NCI-H510A (cell line): ENCODE measurements around the gene KLHL20.
A peak's percentile ranks its signal among the peaks of the same experiment; 100 is the strongest.
"Not testable (repeated sequence)": the region's sequence is repeated elsewhere in the genome, so short reads cannot be mapped to it uniquely, and the experiment has no call there.

ENCODE experiments used
- DNase-seq: peaks from one replicate; lab custom pipeline; 2025; lab: John Stamatoyannopoulos, UW

The KLHL20 gene

DNA sequence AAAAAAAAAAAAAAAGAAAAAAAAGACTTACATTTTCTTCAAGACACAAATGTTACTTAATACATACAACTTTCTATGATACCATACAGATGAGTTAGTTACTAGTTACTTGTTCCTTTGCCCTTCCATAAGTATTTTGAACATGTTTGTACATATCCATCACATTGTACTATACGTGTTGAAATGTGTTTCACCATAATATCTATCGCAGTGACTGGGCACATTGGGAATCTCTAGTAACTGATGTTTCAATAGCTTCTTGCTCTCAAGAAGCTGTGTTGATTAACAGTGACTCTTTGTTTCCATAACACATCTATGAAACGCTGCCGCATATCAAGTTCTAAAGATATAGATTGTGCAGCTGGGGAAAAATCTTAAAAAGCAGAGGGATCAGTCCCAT, 42.9 kb downstream of the KLHL20 start:
- DNase-seq: no peak

DNA sequence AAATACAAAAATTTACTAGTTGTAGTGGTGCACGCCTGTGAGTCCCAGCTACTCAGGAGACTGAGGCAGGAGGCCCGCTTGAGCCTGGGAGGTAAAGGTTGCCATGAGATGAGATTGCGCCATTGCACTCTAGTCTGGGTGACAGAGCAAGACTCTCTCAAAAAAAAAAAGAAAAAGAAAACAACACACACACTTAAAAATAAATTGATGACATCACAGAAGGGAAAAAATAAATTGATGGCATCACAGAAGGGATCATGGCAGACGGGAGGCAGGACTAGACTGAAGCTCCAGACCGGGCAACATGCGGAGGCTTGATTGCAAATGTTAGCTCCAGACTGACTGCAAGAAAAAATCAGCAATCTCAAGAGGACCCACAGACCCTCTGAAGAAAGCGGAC, 43.3 kb downstream of the KLHL20 start:
- DNase-seq: no peak

DNA sequence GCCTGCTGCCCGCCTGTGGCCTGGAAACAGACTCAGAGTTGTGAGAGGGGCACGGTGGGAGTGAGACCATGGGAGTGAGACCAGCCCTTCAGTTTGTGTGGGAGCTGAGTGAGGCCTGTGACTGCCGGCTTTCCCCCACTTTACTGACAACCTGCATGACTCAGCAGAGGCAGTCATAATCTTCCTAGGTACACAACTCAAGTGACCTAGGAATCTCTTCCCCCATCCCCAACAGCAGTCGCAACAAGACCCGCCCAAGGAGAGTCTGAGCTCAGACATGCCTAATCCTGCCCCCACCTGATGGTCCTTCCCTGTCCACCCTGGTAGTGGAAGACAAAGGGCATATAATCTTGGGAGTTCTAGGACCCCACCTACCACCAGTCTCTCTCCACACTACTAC, 44.2 kb downstream of the KLHL20 start:
- DNase-seq: no peak

DNA sequence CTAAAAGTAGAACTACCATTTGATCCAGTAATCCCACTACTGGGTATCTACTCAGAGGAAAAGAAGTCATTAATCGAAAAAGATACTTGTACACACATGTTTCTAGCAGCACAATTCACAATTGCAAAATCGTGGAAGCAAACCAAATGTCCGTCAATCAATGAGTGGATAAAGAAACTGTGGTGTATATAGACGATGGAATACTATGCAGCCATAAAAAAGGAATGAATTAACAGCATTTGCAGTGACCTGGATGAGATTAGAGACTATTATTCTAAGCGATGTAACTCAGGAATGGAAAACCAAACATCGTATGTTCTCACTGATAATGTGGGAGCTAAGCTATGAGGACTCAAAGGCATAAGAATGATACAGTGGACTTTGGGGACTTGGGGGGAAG, 49.5 kb downstream of the KLHL20 start:
- not testable (repeated sequence) for DNase-seq

DNA sequence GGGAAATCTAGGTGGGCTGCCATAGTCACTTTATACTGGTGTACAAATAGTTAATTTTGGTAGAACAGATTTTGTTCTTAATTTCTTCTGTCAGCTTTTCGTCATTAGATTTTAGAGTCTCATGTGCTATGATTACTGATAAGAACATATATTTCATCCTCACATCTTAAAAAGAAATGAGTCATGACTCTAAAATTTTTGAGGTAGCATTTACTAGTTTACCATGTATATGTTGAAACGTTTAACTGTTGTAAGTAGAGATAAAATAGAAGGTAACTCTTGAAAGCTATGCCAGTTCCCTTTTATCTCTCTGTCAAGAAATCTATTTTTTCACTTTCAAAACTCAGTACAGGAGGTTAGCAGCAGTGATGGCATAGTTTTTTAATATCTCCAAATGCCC, 53.4 kb downstream of the KLHL20 start:
- DNase-seq: no peak

DNA sequence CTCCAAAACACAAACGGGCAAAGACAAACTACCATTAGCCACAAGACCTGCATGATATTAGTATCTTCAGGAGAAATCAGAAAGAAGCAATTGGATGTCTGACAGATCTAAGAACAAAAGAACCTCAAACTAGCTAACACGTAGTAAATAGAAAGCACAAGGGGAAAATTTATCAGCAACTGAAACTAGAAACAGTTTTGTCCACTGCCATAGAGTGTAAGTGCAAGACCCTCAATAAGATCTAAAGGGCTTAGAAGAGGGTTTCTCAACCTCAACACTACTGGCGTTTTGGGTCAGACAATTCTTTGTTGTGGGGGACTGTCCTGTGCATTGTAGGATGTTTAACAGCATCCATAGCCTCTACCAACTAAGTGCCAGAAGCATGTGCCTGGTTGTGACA, 54.0 kb downstream of the KLHL20 start:
- no peak for DNase-seq

DNA sequence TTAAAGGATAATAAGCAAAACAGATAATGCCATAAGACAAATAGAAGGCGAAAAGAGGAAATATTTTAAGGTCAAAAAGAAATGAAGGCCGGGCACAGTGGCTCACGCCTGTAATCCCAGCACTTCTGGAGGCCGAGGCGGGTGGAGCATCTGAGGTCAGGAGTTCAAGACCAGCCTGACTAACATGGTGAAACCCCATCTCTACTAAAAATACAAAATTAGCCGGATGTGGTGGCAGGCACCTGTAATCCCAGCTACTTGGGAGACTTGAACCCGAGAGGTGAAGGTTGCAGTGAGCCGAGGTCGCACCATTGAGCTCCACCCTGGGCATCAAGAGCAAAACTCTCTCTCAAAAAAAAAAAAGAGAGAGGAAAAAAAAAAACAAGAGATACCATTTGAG, 55.5 kb downstream of the KLHL20 start:
- not testable (repeated sequence) for DNase-seq

DNA sequence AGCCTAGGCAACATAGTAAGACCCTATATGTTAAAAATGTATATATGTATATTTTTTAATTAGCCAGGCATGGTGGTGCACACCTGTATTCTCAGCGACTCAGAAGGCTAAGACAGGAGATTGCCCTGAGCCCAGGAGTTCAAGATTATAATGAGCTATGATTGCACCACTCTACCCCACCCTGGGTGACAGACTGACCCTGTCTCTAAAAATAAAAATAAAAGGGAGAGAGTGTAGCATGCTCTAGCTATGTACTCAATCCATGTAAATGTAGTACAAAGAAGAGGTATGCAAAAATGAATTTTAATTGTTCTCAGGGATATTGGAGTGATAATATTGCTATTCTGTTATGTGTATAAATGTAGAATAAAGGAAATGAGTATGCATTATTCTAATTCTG, 56.8 kb downstream of the KLHL20 start:
- DNase-seq: no peak

DNA sequence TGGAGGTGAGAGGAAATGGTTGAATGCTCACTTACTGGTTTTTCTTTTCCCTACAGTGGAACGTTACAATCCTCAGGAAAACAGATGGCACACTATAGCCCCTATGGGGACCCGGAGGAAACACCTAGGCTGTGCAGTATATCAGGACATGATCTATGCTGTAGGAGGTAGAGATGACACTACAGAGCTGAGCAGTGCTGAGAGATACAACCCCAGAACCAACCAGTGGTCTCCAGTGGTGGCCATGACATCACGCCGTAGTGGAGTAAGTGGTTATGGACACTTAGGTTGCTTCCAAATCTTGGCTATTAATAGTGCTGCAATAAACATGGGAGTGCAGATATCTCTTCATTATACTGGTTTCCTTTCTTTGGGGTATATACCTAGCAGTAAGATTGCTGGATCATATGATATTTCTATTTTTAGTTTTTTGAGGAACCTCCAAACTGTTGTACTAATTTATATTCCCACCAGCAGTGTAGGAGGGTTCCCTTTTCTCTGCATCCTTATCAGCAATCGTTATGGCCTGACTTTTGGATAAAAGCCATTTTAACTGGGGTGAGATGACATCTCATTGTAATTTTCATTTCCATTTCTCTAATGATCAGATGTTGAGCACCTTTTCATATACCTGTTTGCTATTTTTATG, 60.9 kb downstream of the KLHL20 start:
- DNase-seq: no peak

DNA sequence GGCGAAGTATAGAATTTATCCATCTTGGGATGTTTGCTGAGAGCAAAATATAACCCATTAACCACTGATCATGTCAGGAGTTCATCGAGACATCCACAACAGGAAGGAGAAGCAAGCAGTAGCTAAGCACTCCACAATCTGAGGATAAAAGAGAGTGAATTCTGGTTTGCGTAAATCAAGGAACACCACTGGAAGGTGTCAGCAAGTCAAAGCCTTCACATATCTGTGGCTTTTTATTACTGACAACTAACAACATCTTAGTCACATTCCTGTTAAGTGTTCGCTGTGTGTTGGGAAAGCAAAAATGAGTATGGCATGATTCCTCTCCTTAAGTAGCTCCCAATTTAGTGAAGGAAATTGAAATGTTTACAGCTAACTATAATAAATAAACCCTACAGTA, 65.2 kb downstream of the KLHL20 start:
- no peak for DNase-seq

DNA sequence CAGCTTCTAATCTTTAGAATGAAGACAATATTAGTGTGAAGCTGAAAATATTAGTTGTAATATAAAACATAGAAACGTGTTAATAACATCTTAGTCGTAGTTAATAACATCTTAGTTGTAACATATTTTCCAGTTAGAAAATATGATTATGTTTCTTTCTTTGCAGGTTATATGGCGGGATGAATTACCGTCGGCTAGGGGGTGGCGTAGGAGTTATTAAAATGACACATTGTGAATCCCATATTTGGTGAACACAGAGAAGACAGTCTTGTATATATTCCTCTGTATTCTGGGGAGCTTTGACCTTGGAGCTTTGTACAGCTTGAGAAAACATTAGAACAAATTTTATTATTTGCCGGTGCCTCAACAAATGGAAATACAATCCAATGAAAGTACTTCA, 70.2 kb downstream of the KLHL20 start:
- no peak for DNase-seq

DNA sequence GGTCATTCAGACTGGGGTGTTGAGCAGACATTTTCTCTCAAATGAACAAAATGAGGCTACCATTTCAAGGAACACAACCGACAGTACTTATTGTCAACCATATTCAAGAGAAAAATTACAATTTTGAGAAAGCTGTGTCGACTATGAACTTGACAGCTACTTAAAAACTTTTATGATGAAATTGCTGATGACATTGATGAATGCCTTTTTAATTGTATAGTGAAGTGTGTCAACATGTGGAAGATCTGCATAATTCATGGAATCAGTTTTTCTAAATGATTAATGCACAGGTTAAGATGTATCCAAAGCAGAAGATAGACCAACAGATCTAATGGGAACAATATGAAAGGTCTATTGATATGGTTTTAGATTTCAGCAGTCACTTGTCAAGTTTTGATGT, 75.1 kb downstream of the KLHL20 start:
- DNase-seq: no peak

DNA sequence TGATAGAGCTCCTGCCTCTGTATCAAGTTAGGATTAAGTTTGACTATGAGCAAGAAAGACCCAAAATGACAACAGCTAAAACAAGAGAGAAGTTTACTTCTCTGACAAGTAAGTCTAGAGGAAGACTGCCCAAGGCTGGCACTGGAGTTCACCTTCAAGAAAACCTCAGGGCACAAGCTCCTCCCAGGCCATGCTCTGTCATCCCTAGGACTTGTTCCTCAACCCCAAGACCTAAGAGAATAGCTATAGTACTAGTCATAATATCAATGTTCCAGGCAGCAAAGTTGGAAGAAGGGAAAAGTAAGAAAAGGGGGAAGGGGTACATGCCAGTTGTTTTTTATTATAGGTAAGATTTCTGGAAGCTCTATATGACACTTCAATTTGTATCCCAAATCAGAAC, 83.3 kb downstream of the KLHL20 start:
- no peak for DNase-seq

DNA sequence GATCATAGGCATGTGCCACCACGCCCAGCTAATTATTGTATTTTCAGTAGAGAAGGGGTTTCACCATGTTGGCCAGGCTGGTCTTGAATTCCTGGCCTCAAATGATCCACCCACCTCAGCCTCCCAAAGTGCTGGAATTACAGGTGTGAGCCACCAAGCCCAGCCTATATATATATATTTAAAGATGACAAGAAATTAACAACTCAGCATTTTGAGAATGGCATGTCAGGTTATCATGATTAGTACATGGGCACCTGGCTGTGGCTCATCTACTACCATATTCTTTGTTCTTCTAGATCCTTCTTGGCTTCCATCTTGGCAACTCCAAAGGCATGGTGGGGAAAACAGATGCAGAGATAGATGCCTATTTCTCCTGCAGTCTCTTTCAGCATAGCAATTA, 85.2 kb downstream of the KLHL20 start:
- DNase-seq: not testable (repeated sequence)

DNA sequence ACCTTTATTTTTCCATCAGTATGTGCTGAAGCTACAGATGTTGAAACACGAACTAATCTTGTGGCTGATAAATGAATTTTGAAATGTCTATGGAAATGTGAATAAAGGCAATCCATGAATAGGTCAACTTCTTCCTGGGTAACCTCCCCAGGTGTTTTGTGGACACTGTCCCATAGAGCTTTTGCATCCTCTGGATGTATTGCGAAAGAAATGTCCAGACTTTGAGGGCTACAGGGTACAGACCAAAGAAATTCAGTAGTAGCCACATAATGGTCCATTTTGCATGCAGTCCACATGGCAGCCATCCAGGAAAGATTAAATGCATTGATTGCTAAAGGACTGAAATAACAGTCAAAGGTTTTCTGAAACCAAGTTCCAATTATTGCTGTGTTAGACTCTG, 88.2 kb downstream of the KLHL20 start:
- DNase-seq: no peak

DNA sequence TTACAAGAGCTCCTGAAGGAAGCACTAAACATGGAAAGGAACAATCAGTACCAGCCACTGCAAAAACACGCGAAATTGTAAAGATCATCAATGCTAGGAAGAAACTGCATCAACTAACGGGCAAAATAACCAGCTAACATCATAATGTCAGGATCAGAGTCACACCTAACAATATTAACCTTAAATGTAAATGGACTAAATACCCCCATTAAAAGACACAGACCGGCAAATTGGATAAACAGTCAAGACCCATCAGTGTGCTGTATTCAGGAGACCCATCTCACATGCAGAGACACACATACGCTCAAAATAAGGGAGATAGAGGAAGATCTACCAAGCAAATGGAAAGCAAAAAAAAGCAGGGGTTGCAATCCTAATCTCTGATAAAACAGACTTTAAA, 98.9 kb downstream of the KLHL20 start:
- DNase-seq: not testable (repeated sequence)

DNA sequence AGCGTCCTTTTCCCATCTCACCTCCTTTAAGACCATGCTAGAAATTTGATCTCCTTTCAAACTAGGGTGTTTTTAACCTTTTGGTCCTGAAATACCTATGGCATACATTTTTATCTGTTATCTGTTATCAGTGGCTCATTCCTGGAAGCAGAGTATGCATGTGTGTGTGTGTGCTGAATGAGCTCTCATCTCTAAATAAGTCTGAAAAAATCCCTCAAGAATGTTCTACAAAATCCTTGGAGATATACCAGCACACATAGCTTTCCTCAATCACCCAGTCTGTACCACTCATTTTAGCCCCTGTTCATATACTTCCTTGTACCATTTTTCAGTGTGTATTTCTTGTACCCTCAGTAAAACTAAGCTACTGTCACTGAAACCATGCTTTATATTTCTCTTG, 103.7 kb downstream of the KLHL20 start:
- no peak for DNase-seq

DNA sequence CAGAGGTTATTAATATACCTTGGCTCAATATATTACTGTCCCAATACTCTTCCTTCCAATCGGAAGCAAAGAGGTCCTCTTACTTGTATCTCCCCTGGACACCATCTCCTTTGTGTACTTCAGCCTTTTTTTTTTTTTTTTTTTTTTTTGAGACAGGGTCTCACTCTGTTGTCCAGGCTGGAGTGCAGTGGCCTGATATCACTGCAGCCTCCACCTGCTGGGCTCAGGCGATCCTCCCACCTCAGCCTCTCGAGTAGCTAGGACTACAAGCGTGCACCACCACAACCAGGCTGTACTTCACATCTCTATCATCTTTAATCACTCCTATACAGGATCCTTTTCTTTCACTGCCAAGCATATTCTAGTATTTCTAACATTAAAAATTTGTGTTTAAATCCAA, 106.9 kb downstream of the KLHL20 start:
- no peak for DNase-seq

DNA sequence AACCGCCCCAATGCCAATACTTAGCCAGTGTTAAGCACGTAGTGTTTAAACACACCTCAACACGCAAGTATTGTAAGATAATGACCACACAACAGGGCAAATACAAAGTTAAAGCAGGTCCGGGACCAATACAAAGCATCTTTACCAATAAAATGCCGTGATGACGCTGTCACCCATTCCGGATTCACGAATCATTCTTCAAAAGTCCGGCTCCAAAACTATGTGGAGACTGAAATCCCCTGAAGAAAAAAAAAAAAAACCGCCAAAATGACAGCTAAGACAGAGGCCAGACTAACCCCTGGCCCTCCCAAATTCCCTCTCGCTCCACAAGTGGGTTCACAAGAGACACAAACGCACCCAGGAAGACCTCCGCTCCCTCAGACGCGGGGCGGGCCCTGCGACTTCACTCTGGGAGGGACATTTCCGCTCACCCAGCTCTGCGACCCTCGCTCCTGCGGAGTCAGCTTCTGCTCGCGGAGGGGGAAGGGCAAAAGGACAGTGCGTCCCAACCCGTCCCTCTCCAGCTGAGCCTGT, 109.1 kb downstream of the KLHL20 start:
- DNase-seq: no peak

DNA sequence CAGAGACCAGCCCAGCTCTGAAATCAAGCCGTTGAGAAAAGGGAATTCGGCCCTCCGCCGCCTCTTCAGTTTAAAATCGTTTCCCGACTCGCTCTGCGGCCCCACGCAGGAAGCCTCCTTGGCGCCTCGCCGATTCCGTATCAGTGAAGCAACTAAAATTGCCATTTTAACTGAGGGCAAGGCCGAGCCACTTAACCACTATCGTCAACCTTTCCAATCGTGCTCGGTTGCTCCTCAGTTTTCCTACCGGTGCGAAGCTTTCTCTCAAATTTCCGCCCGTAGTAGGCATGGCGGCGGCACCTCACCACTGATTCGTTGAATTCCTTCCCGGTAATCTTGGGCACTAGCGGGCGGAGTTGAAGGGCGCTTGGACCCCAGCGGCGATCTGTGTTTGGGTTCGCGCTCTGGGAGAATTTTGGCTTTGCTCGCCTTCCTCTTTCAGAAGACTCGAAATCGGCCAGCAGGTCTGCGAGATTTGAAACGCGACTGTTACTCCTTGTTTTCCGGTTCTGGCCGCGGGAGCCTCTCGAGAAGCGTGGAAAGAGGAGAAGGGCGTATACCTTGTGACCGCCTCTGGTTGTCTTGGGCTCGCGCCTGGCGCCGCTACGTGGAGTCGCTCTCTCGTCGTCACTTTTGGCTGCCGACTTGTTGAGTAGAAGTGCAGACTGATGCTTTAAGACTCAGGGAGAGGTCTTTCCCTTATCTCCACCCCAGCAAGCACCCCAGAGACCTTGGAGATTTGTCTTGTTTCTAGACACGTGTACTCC, 109.7 kb downstream of the KLHL20 start, which contains the start of the genes CENPL and DARS2:
TSS of gene CENPL (minus strand) at position 569 of the 767 bp plus-strand sequence. CDS start 13,584 bp downstream, outside the sequence.
TSS of gene DARS2 (plus strand) at position 359 of the 767 bp plus-strand sequence. CDS start 557 bp downstream, outside the sequence.
- DNase-seq: peak; percentile 97

DNA sequence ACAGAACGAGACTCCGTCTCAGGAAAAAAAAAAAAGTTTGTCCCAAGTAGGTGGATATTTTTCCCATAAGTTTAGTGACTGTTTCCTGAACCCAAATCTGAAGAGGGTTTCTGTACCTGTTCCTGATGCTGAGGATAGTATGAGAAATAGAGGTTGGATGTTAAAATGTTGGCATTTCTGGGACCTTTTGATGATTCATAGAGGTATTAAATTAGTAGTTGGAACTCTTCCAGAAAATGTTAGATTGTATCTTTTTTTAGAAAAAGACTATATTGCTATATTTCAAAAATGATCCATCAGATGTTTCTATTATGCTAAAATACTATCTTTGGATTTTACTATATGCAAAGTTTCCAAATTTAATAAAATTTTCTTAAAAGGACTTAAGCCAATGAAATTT, 112.8 kb downstream of the KLHL20 start:
- no peak for DNase-seq

DNA sequence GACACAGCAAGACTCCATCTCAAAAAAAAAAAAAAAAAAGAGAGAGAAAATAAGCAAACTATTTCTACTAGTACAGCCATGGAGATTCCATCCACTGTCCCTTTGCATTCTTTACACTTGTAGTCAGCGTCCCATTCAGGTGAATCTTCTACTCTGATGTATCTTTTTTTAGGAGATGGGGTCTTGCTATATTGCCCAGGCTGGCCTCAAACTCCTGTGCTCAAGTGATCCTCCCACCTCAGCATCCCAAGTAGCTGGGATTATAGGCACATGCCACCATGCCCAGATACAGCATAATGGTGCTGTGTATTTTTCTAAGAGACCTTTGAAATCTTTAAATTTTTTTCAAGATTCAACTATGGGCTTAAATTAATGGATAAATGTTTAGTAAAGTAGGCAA, 118.0 kb downstream of the KLHL20 start:
- DNase-seq: no peak
